RKO (cell line): ENCODE results near the gene SEMA3A.

Experiments
- DNase-seq: peaks from one replicate; pipeline ENCODE4 v3.0.0-alpha.2; 2016; ENCODE audit warnings: low spot score

Gene SEMA3A

DNA sequence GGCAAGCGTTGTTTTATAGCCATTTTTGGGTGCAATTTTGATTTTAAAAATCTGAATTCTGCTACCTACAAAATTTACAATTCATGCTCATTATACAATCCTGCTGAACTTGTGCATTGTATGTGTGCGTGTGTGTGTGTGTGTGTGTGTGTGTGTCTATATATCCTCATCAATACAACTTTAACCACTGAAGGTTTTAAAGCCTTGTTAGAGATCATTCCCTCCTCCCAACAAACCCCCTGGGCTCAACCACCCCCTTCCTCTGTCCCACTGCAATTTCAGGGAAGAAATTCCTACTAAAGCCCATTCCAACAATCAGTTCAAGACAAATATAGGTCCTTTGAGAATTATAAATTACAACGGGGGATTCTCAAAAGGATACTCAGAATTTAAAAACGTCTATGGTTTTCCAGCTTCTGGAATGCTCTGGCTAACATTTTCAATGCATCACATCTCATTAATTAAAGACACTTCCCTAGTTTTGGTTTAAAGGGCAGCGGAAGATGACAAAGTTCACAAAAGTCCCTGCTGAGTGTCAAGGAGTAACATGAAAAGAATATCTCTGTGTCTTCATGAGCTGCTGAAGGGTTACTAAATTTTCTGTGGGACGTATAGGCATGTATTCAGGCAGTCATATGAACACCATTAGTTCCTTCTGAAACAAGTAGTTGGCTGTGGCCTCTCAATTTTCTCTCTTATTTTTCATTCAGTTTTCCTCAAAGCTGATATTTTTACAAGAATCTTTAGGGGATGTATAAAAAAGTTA lies 889 bp upstream of the SEMA3A start:
- no peak for DNase-seq

DNA sequence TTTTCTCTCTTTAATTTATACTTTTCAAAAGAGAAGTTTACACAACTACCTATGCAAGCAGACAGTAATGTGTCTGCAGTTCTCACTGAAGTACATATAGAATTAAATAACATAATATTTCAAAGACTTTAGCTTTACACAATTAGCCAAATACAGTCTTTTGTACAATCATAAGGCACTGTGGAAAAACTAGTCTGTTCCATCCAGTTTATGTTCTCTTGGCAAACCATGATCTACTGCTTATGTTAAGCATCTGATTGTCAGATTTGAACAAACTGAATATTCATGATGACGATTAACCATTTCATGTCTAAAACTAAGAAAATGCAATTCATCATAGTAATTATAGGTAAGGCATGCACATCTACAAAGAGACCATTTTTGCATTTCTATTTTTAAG lies 842 bp downstream of the SEMA3A start:
- DNase-seq = no peak

DNA sequence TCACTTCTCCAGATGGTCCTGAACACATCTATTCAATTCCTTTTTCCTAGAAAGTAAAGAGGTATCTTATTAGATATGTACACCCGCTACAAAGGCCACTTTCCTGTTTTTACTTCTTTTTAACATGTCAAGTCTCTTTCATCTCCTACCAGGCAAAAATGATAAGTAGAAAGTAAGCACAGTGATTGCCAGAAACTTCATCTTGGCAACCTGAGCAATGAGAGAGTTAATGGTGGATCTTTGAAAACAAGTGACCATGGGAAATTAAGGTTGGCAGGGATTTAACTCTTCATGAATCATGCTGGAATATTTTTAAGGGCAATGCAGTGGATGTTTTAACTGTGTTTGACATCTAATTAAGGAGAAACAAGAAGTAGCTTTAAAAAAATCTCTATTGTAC lies 2.7 kb downstream of the SEMA3A start:
- DNase-seq = no peak

DNA sequence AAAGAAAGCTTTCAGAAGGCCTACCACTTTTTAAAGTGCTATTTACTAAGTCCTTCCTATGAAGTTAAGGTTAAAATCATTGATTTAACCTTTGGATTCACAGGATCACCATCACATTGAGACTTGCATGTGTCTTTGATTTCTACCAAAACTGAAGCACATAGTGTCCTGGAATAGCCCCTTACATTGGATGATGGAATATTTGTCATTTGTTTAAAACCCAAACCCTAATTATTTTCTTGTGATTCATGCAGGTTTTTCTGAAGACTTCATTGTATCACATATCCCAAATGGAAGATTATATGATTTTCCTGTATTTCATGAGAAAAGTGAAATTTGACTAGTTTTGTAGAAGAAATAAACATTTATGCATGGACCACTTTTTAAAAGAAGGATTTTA lies 3.3 kb downstream of the SEMA3A start:
- DNase-seq = no peak

DNA sequence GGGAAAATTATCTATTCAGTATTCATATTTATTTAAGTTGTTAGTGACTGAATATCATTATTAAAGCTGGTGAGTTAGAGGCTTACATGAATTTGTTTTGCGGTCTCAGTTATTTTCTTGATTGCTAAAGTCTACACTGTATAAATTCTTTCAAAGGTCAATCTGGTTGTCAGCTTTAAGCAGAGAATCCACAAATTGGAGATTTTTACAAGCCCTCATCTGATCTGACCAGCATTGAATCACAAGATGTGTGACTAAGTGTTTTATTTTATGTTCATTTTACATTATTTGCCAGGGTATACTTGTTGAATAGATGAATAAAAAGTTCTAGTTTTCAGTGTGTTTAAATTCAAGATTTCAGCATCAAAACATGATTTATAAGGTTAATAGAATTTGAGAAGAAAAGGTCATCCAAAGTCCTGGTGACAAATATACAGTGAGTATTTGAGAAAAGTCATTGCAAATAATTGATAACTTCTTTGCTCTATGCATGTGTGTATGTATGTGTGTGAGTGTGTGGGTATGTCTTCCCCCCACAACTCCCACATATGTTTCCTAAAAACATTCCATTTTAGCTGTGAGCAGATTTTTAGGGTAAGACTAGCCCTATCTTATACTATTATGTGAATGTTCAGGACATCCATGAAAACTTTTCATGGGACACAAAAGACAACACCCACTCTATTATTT lies 4.4 kb downstream of the SEMA3A start:
- no peak for DNase-seq

DNA sequence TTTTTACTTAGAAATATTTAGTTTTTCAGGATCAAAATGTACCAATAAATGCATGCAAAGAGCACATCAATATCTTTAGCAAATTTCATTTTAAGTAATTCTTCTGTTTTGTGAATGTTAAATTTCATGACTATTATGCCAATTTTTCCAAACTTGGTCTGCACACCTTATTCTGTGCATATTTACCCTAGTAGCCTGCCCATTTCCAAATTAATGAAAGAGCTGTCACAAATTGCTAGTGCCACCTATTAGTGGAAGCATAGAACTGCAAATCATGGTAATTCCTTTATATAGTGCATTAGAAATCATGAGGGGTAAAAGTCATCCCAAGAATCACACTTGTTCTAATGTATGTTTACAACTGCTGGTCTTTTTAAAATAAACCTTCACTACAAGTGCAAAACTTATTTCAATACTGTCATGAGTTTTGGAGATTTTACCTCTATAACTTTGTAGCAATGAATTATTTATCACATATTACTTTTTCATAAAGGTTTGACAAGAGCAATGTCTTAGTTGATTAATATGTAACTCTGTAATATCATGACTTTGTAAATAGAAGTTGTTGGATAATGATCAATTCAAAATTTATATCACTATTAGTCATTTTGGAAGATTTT lies 5.7 kb downstream of the SEMA3A start:
- peak; percentile 34 for DNase-seq

DNA sequence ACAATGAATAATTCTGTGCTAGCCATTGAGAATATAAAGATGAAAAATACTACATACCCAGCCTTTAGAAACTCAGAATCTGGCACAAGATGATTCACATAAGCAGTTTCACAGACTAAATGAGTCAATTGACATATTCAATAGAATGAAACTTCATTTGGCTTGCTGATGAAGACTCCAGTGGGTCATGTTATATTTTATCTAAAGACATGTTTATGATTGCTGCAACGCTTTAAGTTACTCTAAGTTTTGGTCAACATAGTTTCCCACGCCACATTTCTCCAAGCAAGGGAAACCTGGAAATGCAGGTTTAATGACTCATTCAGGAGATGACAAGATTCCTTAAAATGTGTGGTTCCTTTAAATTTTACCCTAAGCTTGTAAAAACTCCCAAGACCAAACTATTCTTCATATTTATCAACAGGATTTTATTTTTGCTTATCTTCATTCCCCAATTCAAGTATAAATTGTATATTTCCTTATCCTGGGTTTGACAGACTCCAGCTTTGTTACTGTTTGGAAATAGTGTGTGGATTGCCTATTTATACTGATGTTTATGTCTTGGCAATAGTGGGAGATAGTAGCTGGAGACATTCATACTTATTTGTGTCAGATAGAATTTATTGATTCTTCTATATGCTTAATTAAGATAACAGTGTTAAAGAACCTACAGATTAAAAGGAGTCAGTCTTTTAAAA lies 6.6 kb downstream of the SEMA3A start:
- peak; percentile 28 for DNase-seq

DNA sequence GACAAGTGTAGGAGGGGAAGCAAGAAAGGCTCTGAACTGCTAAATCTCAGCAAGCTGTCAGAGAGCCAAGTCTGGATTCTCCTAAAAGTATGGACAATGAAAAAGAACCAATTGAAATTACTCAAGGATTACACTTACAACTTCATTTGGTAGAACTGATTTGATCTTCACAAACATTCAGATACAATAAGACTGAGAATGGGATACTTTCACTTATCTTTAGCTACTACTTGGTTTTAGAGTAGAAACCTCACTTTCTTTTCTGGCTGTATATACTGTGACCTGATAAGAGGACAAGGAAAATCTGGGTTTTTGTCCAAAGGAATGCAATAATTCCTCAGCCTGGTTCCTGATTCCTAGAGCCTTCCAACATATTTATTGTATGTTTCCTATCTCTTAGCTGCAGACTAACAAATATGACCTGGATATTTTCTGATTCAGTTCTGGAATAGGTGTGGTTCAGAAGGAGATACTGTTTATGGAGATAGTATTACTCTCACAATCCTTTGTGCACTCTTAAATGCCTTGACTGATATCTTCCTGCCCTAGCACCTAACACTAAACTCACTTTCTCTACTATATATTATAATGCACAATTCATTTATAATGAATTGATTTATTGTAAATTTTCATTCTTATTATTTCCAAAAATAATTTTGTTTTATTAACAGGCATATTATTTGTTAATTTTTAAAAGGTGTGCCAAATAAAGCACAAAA lies 7.3 kb downstream of the SEMA3A start:
- DNase-seq = no peak

DNA sequence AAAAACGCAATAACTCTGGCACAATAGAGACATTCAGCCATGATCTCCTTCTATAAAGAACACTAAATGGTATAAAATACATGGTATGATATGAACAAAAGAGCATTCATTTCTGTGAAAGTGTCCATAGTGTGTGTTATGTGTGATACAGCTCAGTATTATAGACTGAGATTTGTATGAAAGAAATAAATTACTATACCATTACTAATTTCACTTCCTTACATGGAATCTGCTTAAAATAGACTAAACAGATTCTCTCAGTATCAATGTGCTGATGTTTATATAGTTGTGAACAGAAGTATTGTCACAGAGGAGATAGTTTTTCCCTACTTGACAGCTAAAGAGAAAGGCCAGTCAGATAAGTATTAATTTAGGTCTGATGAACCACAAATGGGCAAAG lies 10.8 kb downstream of the SEMA3A start:
- no peak for DNase-seq

DNA sequence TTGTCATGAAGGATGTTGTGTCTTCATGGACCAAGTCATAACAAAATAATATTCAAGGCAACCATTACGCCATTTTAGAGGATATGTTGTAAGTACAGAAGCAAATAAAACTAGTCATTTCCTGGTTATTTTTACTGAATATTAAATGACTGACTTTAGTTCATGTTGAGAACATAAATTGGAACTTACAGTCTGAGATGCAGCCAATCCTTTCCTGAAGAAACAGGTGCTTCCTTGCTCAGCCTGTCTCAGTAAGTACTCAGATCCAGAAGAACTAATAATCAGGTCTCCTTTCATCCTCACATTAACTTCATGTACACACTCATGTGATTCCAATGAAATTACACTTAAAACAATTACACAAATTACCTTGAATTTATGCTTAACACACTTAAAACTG lies 12.3 kb downstream of the SEMA3A start:
- no peak for DNase-seq

DNA sequence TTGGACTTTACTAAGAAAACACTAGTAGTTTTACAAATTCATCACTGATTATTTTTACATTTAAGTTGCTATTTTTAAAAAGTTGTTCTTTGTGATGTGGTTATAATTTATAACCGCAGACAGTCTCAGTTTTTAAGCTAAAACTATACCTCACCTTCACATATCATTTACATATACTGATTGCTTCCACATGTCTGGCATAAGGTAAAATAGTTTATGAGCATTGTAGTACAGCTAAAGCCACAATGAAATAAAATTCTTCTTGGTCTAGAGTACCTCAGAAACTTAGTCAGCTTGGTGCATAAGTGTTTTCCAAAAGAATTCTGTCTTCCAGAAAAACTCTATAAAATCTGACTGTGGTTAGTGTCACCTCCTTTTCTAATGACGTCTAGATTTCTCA lies 13.0 kb downstream of the SEMA3A start:
- no peak for DNase-seq

DNA sequence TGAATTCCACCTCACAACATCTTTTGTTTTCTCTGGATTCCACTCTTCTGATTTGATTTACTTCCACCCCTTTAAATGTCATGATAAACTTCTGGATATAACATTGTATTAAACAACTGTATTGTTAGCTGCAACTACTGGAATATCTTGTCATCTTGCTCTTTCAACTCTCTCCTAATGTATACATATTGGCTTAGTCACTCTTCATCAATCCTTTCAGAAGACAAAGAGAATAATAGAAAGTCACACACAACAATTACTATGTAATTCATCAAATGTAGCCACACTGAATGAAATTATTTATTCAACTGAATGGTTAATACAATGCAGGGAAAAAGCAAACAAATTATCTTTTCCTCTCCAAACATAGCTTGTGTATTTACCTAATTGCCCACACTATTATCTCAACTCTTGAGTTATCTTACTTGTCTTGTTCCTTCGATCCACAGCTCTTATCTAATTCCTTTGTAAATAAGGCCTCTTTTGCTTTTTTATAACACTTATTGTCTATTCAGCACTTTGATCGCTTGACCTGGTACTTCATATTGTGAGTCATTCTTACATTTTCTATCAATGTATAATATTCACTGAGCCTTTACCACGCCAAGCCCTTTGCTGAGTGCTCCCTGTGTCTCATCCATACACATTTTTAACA lies 16.7 kb downstream of the SEMA3A start:
- no peak for DNase-seq

DNA sequence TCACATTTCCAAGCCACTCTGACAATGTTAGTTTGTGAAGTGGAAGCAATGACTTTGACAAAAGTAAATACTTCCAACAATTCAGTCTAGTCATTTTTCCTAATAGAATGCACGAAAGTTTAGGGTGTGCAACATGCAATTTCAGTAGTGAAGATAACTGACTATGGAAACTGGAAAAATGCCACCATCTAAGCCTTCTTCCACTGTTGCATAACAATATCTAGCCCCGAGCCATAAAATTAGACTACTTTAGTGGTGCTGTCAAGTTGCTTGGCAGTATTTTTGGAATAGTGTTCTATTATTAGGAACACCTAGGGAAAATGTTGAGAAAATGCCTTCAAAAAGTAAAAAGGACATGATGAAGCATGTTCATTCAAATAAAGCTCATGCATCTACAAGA lies 17.9 kb downstream of the SEMA3A start:
- no peak for DNase-seq

DNA sequence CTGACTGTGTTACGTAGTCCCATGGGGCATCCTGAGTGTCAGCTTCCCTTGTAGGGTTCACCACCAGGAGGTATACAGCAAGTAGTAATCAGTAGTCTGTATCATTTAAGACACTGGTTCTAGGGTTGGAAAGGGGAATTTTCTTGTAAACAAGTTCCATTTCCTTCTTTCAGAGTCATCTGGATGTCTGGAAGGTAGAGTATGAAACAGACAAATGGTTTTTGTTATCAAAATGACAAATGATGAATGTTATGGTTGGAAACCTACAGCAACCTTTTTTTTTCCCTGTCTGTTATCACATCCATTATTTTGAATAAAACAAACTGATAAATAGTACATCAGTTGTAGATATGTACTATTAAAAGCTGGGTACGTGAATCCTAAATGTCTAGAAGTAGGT lies 19.1 kb downstream of the SEMA3A start:
- no peak for DNase-seq

DNA sequence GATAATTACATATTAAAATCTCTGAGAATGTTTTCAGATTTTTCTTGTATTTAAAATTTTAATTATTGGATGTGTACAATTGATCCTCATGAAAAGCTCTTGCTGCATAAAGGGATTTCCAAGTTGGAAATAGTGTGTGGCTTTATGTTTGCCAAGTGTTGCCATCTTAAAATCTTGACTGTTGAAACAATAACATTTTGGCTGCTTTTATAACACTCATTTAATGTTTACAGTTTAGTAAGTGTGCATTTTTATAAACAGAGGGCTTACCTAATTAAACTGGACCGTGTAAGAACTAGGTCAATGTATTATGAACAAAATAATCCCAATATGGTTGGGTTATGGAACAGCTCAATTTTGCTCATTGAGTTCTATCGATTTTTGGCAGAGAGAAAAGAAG lies 23.9 kb downstream of the SEMA3A start:
- DNase-seq = no peak

DNA sequence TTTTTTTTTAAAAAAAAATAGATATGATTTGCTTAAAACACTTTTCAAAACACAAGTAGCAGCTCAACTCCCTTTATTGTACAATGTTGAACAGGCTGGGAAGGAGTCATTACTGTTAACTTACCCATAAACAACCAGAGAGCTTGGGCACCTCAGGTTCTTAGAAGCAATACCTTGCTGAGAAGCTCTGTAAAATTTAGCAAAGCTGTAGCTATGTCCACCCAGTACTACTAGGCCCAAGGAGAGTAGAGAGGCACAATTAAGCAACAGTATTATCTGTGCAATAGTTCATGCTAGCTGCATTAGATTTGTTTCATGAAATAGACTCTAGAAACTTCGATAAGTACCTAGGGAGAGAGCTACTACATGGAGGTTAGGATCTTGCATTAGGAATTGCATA lies 32.0 kb downstream of the SEMA3A start:
- DNase-seq = no peak

DNA sequence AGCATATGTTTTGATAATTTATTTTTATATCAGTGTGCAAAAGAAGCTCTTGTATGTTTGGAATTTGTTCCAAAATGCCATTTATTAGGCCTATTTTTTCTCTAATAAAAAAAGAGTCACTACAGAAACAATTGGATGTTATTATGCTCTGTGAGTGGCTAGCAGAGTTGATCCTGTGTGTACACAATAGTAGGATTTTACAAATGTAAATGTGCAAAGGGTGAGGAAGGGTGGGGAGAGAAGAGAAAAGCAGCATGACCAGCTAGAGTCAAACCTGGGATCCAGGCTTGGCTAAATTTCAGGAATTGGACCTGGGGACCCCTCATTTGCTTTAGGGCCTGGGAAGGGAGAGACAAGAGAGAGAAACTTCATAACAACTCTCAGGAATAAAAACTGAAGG lies 32.5 kb downstream of the SEMA3A start:
- DNase-seq = no peak

DNA sequence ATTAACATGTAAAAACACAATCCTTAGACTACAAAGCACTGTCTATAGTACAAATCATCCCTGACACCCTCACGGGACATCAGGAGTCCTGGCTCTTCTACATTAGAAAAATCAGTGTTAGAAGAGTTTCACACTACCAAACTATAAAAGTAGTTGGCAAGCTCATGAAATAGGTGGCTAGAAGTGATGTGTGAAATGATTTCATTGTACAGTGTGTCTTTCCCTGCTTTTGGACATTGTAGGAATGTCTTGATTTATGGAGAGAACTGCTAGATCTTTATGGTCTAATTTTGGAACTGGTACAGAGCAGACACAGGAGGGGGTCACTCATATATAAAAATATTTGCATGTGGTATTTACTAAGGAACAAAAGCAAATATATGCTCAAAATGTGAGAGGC lies 33.2 kb downstream of the SEMA3A start:
- no peak for DNase-seq

DNA sequence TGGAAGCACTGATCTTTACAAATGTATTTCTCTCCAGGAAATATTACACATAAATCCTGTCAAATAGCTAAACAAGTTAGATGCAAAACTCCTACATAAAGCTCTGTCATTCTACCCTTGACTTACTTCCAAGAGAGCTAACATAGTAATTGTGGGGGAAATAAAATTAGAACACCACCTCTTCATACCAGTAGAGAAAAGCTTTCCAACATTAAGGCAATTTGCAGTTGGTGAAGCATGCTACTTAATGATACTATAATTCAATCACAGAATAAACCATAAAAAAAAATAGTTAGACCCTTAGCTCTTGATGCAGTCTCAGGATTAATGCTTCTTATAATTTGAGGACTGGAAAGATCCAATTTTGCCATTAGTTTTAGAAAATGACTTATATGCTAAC lies 35.2 kb downstream of the SEMA3A start:
- no peak for DNase-seq

DNA sequence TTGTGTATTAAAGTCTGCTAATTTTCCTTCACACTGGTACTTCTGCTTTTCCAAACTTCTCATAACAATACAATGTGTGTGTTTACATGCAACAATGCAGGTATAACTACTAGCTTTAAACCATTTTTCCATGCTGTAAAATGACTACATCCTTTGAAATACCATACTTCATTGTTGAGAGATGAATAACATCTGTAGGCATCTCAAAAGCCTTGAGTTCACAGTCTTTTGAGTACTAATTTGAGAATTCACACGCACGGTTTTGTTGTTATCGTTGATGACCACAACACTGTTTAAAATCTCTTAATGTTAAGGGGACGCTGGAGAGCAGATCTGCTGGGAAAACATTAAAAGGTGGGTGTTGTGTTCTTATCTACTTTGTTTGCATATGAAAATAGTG lies 37.4 kb downstream of the SEMA3A start:
- no peak for DNase-seq

DNA sequence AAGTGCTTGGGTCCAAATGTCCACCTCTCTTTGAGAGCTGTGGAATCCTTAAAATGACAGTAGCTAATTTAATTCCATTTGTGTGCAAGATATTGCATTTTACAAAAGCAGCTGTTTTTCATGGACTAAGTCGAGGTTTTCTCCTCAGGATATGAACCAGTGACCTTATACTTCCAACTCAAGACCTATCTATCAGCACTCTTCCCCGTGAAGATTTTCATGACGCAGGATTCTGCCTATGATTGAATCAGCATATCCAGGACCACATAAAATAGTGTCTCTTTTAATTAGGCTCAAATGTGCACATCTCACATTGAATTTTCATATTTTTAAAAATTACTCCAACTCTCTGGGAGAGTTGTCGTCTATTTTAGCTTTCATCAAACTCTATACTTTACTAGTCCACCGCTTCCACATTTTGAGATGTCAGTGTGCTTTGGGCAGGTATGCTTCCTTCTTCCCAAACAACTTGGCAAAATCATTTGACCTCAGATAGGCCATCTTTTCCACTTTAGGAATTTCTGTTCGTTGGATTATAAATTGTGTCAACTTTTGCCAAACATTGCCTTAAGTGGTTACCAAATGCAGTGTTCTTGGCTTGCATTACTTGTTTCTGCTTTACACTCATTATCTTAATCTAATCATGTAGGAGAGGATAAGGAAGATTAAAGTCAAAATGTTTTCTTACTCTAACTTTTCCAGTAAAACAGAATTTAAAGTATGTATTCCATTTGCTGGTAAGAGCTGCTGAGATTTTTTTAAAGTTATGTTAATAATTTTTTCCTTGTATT lies 39.4 kb downstream of the SEMA3A start:
- DNase-seq = no peak
